Mucosa of descending colon (tissue), 3 donors: Measurements from ENCODE around the gene CTSA. TPM values are rescaled to one million over a fixed set of nuclear protein-coding genes. Genes with fewer than 3 reads are reported as not detected.

Experiments used
- ATAC-seq: fragments of 200-7000 bp; cut with Tn5 transposase; one replicate; pipeline ENCODE4 v1.9.1; 2020; ENCODE audit warnings: mild to moderate bottlenecking, moderate library complexity
- DNase-seq, 3 donors: peaks; one replicate each; pipeline ENCODE4 v3.0.0-alpha.2; 2020
- H3K36me3 ChIP-seq: fragments of 200-600 bp; one replicate; pipeline ENCODE4 v1.8.0; 2021; ENCODE audit warnings: low read depth, mild to moderate bottlenecking
- H3K4me1 ChIP-seq: fragments of 200-600 bp; one replicate; pipeline ENCODE4 v1.8.0; 2021; ENCODE audit warnings: low read depth, mild to moderate bottlenecking
- H3K4me3 ChIP-seq: fragments of 200-600 bp; one replicate; pipeline ENCODE4 v1.8.0; 2021; ENCODE audit warnings: mild to moderate bottlenecking
- H3K9me3 ChIP-seq: fragments of 200-600 bp; one replicate; pipeline ENCODE4 v1.8.0; 2021; ENCODE audit warnings: mild to moderate bottlenecking
- CTCF ChIP-seq: fragments of 200-600 bp; IDR thresholded peaks from one replicate; pipeline ENCODE4 v1.8.0; 2022; ENCODE audit warnings: antibody characterized with exemption, mild to moderate bottlenecking
- intact Hi-C, 2 donors: fragments of 100-400 bp; cut with DNase I in 1 of 2; cut with micrococcal nuclease in 1 of 2; formaldehyde crosslinking; loops; one replicate each; pipeline versions ENCODE4 v1.11.0 to v1.11.1; 2022; cut with DNase I, micrococcal nuclease
- total RNA-seq, 3 donors: library from RNA; stranded (reverse); fragmentation: NEBNext Ultra II Directional in 2 of 3; extraction: Animal tissue kit (Norgen Biotek cat#: 25700) in 2 of 3; gene quantifications; one replicate each; pipeline versions ENCODE4 v1.2.1 to v1.2.4, GENCODE V29; 2021 to 2023
- donor health status: DM: no; HTN: no; CAD: no; lungs with moderate emphysema.
- donor health status: DM: no; HTN: no; CAD: no.
- donor health status: DM: no; HTN: yes; CAD: no.

Gene CTSA
- total RNA-seq, 3 donors from 2014 or later: 292 to 542 (median 436) TPM

- DNase-seq (no peak), ATAC-seq (no peak)
- no peaks in the 10 kb centered on the region for H3K9me3 ChIP-seq
- peaks cover 11% of the 10 kb centered on the region for H3K4me1 ChIP-seq
- no peak overlapping the region for H3K4me3 ChIP-seq
- intact Hi-C loops: no loop called here
- TF ChIP-seq CTCF: no peak
- H3K36me3 ChIP-seq: no peaks in the 10 kb centered on the region
These were observed 27.8 kb downstream of the CTSA start for GRCh38 chr20:45918779-45919537.

GRCh38 chr20:45919542-45920399 lies 28.6 kb downstream of the CTSA start:
- H3K9me3 ChIP-seq: no peaks in the 10 kb centered on the region
- intact Hi-C loops: no loop called here
- H3K36me3 ChIP-seq: no peaks in the 10 kb centered on the region
- no peak overlapping the region for H3K4me3 ChIP-seq
- TF ChIP-seq CTCF: no peak
- ATAC-seq: peak; percentile 17
- DNase-seq: peak in 2 of 3 donors; percentile 51 to 58
- peaks cover 8% of the 10 kb centered on the region for H3K4me1 ChIP-seq

- Histone ChIP-seq H3K4me1 (peaks cover 7% of the 10 kb centered on the region), H3K4me3 (no peak overlapping the region), H3K36me3 (no peaks in the 10 kb centered on the region), H3K9me3 (no peaks in the 10 kb centered on the region)
- no peak for TF ChIP-seq CTCF
- intact Hi-C loops: no loop called here
- DNase-seq (peak in 1 of 3 donors; percentile 2), ATAC-seq (no peak)
These were observed 29.6 kb downstream of the CTSA start for GRCh38 chr20:45920462-45921336.

GRCh38 chr20:45921337-45922189 lies 30.4 kb downstream of the CTSA start:
- H3K4me1 ChIP-seq: peaks cover 7% of the 10 kb centered on the region
- no peak for TF ChIP-seq CTCF
- intact Hi-C loops: no loop called here
- no peaks in the 10 kb centered on the region for H3K36me3 ChIP-seq
- no peak overlapping the region for H3K4me3 ChIP-seq
- no peaks in the 10 kb centered on the region for H3K9me3 ChIP-seq
- peak in 1 of 3 donors; percentile 22 for DNase-seq
- ATAC-seq: no peak
